NCI-H1092 treated with DMSO at 0.1 percent for 48 hours (cell line): ENCODE data around the gene NDUFS2.
"Not testable (repeated sequence)": the region's sequence is repeated elsewhere in the genome, so short reads cannot be mapped to it uniquely, and the experiment has no call there.

Experiments used
- DNase-seq: peaks from one replicate; lab custom pipeline; 2025; lab: John Stamatoyannopoulos, UW

Gene NDUFS2

DNA sequence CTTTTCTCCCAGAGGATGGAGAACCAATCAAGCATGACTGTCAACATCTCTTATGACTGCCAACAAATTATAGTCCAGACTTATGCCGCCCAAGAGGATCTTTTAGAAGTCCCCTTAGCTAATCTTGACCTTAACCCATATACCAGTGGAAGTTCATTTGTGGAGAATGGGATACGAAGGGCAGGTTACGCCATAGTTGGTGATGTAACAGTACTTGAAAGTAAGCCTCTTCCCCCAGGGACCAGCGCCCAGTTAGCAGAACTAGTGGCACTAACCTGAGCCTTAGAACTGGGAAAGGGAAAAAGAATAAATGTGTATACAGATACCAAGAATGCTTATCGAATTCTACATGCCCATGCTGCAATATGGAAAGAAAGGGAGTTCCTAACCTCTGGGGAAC lies 53.1 kb downstream of the NDUFS2 start:
- DNase-seq: not testable (repeated sequence)

DNA sequence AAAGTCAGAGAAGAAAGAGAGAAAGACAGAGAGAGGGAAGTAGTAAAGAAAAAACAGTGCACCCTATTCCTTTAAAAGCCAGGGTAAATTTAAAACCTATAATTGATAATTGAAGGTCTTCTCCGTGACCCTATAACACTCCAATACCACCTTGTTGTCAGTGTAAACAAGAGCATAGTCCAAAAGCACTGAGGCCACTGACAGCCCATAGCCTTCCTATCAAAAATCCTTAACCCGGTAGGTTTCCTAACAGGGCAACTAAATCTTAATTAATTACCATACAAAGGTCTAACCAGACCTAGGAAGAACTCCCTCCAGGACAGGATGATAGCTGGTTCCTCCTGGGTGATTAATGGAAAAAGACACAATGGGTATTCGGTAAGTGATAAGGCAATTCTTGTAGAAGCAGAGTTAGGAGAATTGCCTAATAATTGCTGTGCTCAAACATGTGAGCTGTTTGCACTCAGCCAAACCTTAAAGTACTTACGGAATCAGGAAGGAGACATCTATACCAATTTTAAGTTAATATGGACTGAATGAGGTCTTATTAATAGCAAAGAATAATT lies 53.9 kb downstream of the NDUFS2 start:
- DNase-seq: not testable (repeated sequence)

DNA sequence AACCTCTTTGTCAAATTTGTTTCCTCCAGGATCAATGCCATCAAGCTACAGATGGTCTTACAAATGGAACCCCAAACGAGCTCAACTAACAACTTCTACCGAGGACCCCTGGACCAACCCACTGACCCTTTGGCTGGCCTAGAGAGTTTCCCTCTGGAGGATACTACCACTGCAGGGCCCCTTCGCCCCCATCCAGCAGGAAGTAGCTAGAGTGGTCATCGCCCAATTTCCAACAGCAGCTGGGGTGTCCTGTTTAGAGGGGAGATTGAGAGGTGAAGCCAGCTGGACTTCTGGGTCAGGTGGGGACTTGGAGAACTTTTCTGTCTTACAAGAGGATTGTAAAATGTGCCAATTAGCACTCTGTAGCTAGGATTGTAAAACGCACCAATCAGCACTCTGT lies 54.9 kb downstream of the NDUFS2 start:
- DNase-seq: not testable (repeated sequence)

DNA sequence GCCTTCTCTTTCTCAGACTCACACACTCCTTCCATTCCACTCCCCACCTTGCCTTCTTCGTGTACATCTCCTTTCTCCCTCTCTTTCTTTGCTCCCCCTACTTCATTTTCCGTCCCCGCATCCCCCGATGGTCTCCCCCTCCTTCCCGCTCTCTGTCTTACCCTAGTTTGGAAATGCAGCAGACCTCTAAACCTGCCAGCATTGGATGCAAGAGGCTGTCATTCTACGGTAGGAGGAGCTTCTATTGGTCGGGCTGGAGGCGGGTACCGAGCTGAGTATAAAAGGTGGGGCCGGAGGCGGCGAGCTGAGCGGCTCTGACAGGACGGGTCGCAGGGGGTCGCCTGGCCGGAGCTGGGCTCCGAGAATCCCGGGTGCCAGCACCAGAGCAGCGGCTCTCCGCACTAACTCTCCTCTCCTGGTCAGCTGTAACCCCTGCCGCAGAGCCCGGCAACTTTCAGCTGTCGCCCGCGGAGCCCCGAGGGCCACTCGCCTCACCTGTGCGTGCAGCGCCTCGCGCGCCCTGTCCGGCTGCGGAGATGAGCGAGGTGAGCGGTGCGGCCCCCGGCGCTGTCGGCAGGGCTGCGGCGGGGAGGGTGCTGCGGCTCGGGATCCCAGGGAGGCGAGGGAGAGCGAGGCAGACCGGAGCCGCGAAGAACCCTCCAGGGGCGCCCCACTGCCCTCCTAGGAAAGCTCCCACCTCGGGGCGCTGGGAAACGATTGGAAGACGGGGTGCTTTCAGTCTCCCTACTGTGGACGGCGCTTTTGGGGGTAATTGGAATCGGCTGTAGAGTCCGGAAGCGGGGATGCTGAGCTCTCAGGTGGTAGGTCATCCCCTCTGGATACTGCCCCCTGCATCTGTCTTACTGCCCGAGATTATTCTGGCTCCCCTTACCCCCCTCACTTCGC lies 56.5 kb downstream of the NDUFS2 start, which contains the start of gene PCP4L1:
Gene PCP4L1, plus strand, starts transcription at position 307 of the 906 bp plus-strand sequence. Its CDS starts 230 bp downstream, at position 537.
- no peak for DNase-seq

DNA sequence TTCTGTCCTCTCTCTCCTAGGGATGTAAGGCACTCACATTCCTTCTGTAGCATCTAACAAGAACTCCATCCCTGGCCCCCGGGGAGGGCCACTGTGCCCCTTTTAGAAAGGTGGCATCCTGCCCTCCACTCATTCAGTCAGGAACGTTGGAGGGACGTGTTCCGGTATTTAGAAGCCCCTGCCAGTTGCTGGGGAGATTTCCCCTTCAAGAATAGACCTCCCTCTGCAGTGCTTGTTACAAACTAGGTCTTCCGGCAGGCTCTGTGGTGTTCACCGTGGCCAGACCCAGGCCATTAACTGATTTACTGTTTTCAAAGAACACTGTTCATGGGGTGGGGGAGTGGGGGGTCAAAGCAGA lies 57.2 kb downstream of the NDUFS2 start:
- DNase-seq: no peak

DNA sequence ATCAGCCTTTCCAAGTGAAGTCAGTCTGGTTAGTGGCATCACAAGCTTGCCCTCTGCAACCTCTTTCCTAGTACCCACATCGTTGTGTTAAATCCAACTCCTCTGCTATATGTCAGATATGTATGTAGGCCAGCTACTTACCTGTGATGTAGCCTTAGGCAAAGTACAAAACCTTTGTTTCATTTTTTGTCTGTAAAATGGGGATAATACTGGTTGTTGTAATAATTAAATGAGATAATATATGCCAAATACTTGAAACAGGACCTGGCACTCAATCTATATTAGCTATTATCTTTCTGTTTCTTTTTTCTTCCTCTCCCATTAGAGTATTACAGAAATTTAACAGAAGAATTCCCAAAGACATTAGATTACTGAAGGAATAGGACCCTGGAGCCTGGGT lies 57.6 kb downstream of the NDUFS2 start:
- DNase-seq: no peak

DNA sequence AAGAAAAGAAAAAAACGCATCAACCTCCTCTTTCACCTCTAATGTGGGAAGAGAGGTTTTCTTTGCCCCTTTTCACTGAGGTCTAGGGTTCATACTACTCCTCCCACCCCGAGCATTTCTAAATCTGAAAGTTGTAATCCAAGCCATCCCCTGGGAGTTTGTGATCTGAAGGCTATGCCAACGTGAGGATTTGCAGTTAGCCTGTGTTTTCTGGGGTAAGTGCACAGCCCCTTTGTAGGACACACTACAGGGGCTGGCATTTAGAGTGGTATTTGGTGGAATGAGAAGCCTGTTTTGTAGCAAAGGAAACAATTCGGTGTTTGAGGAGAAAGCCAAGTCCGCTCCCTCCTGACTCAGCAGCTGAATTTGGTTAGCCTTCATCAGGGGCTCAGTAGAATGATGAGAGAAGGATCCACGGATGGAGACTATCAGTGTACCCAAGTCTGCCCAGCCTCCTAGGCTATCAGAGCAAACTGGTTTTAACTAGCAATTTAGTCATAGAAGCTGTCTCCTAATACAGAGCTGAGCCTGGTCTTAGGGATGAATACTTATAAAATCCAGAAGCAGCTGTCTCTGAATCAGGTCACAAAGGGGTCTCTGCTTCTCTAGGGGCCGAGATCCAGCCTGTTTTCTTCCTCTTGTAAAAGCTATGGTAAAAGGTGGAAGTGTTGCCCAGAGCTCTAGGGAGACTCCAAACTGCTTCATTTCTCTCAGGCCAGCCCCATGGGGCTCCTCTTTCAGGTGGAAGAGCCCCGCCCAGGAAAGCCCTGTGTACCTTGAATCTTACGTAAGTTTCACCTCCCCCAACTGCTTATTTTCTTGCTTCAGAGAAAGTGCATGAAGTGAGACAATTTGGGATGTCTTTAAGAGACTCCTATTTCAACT lies 58.5 kb downstream of the NDUFS2 start:
- no peak for DNase-seq

DNA sequence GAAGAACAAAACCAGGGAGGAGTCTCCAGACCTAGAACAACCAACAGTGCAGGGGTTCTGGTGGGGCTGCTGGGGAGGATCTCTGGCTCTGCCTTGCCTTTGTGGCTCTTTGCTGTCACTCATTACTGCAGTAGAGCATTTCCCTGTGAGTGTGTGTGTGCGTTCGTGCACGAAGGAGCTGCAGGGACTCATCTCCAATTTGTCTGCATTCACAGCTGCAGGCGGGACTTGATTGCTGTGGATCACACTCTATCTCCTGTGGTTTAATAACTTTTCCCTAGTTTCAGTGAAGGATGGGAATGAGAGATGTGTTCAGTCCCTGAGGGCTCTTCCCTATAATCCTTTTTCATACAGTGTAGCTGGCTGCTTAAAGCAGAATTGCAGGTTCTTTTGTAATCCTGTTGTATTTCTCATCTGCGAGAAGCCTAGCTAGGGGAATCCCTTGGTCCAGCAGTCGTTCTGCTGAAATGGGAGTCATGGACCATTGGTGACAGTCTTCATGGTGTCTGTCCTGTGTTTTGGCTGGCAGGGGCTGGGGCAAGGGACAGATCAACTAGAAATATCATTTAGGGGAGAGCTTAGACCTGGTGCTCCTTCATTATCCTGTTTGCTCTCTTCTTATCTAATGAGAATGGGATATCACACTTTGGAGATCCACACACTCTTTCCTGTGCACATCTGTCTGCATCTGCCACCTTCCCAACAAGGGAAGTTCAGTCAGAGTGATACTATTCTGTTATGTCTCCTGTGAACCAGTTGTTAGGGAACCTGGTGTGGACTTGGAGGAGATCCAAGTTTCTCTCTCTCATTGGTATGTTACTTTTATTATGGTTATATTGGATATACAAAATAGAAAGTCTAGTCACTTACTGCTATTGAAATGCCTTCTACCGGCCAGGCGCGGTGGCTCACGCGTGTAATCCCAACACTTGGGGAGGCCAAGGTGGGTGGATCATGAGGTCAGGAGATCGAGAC lies 59.4 kb downstream of the NDUFS2 start:
- DNase-seq: no peak
